ENCODE results near the gene ELAPOR2. TPM values are rescaled to one million over a fixed set of nuclear protein-coding genes. Genes with fewer than 3 reads are reported as not detected.

The ELAPOR2 gene, protein sequence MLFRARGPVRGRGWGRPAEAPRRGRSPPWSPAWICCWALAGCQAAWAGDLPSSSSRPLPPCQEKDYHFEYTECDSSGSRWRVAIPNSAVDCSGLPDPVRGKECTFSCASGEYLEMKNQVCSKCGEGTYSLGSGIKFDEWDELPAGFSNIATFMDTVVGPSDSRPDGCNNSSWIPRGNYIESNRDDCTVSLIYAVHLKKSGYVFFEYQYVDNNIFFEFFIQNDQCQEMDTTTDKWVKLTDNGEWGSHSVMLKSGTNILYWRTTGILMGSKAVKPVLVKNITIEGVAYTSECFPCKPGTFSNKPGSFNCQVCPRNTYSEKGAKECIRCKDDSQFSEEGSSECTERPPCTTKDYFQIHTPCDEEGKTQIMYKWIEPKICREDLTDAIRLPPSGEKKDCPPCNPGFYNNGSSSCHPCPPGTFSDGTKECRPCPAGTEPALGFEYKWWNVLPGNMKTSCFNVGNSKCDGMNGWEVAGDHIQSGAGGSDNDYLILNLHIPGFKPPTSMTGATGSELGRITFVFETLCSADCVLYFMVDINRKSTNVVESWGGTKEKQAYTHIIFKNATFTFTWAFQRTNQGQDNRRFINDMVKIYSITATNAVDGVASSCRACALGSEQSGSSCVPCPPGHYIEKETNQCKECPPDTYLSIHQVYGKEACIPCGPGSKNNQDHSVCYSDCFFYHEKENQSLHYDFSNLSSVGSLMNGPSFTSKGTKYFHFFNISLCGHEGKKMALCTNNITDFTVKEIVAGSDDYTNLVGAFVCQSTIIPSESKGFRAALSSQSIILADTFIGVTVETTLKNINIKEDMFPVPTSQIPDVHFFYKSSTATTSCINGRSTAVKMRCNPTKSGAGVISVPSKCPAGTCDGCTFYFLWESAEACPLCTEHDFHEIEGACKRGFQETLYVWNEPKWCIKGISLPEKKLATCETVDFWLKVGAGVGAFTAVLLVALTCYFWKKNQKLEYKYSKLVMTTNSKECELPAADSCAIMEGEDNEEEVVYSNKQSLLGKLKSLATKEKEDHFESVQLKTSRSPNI
- total RNA-seq = 5.3 and 15.4 TPM in 2 replicates

- peak; percentile 37 for TF ChIP-seq CTCF (IDR thresholded peaks at IDR 0.05; ENCODE audit: insufficient read depth, low read length, poor library complexity, severe bottlenecking)
- H3K4me3 ChIP-seq (ENCODE audit: low read depth, low read length) = peak within 1 kb of the TSS; percentile 46
- peaks cover 6% of the 10 kb centered on the region for H3K27me3 ChIP-seq (ENCODE audit: control insufficient read depth, insufficient read depth, low read length)
- DNase-seq (ENCODE audit: low read depth) = no peak
- no peaks in the 10 kb centered on the region for H3K36me3 ChIP-seq (ENCODE audit: control insufficient read depth, insufficient read depth, low read length)
These were observed at the start of gene ELAPOR2 for GRCh38 chr7:87059525-87060287. TSS of gene ELAPOR2 (minus strand) at chr7:87059654. CDS start at chr7:87059513, 141 bp downstream.

GRCh38 chr7:87107949-87108776 is 48.7 kb upstream of the ELAPOR2 start:
- no peak for DNase-seq (ENCODE audit: low read depth)
- Histone ChIP-seq H3K4me3 (ENCODE audit: low read depth, low read length) (no peak overlapping the region), H3K36me3 (ENCODE audit: control insufficient read depth, insufficient read depth, low read length) (no peaks in the 10 kb centered on the region), H3K27me3 (ENCODE audit: control insufficient read depth, insufficient read depth, low read length) (no peaks in the 10 kb centered on the region)
- TF ChIP-seq CTCF (IDR thresholded peaks at IDR 0.05; ENCODE audit: insufficient read depth, low read length, poor library complexity, severe bottlenecking) = no peak

DNA sequence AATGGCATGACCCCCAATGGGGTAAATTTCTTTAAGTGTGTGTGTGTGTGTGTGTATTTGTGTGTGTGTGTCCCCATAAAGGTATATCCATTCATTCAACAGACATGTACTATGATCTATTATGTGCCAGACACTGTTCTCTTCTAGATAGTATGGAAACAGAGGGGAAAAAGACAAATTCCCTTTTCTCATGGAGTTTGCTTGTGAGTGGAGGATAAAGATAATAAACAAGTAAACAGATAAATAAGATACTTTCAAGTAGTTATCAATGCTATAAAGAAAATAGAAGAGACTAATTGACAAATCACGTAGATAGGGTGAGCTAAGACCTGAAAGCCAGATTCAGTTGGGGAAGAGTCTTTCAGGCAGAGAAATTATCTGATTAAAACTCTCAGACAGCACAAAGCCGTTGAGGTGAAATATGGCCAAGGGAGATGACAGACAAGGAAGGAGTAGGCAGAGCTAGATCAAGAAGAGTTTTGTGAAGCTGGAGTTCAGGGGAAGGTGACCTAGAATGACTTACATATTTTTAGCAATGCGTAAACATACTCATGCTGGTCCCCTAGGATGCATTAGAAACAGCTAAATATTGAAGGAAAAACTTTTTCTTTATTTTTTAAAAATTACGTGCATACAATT is 47.6 kb upstream of the ELAPOR2 start:
- no peaks in the 10 kb centered on the region for H3K27me3 ChIP-seq (ENCODE audit: control insufficient read depth, insufficient read depth, low read length)
- no peak for TF ChIP-seq CTCF (IDR thresholded peaks at IDR 0.05; ENCODE audit: insufficient read depth, low read length, poor library complexity, severe bottlenecking)
- no peak overlapping the region for H3K4me3 ChIP-seq (ENCODE audit: low read depth, low read length)
- no peaks in the 10 kb centered on the region for H3K36me3 ChIP-seq (ENCODE audit: control insufficient read depth, insufficient read depth, low read length)
- DNase-seq (ENCODE audit: low read depth) = no peak

GRCh38 chr7:87105401-87105800 is 45.9 kb upstream of the ELAPOR2 start:
- no peak for TF ChIP-seq CTCF (IDR thresholded peaks at IDR 0.05; ENCODE audit: insufficient read depth, low read length, poor library complexity, severe bottlenecking)
- Histone ChIP-seq H3K27me3 (ENCODE audit: control insufficient read depth, insufficient read depth, low read length) (no peaks in the 10 kb centered on the region), H3K4me3 (ENCODE audit: low read depth, low read length) (no peak overlapping the region), H3K36me3 (ENCODE audit: control insufficient read depth, insufficient read depth, low read length) (no peaks in the 10 kb centered on the region)
- no peak for DNase-seq (ENCODE audit: low read depth)

Measured in kidney epithelial cell (primary cell).